ENCODE results near the gene CRY1. TPM values are rescaled to one million over a fixed set of nuclear protein-coding genes. Genes with fewer than 3 reads are reported as not detected.

Gene CRY1
- total and polyA plus RNA-seq, 2 of the 4 experiments (the other 2 are of a cell fraction): 5.9 to 9.9 TPM

GRCh38 chr12:107130830-107131611, 37.7 kb upstream of the CRY1 start:
- Histone ChIP-seq H2BK5ac (ENCODE audit: low read depth, low read length, poor library complexity, severe bottlenecking) (no peak overlapping the region), H3K14ac (replicated peaks; ENCODE audit: low read depth, low read length) (no peak overlapping the region), H2AK9ac (replicated peaks; ENCODE audit: low read depth, low read length, poor library complexity) (no peak overlapping the region), H2BK20ac (ENCODE audit: low read depth, low read length) (no peak overlapping the region), H4K91ac (ENCODE audit: insufficient read depth, low read depth, low read length) (no peak overlapping the region), H3K4ac (ENCODE audit: low read depth, low read length) (no peak overlapping the region), H3K23ac (ENCODE audit: low read depth, low read length) (no peak overlapping the region), H3K79me1 (ENCODE audit: low read depth in 1 of 2, low read length in 2 of 2) (no peaks in the 10 kb centered on the region), H4K20me1 (ENCODE audit: insufficient read depth, low read length) (no peaks in the 10 kb centered on the region), H4K8ac (ENCODE audit: low read depth in 2 of 2, low read length in 2 of 2) (no peak overlapping the region), H3K4me3 (ENCODE audit: insufficient read depth, low read depth, low read length) (no peak overlapping the region), H2BK15ac (ENCODE audit: low read depth, low read length) (no peak overlapping the region), H3K9me3 (ENCODE audit: control insufficient read depth, insufficient read depth, low read length) (no peaks in the 10 kb centered on the region), H3K27ac (ENCODE audit: insufficient read depth, low read length) (no peak overlapping the region), H2BK120ac (ENCODE audit: low read depth, low read length) (no peak overlapping the region), H3K18ac (ENCODE audit: low read depth, low read length) (no peak overlapping the region), H2AFZ (replicated peaks; ENCODE audit: low read length, poor library complexity) (no peak overlapping the region), H3K9me1 (ENCODE audit: insufficient read depth, low read length) (no peaks in the 10 kb centered on the region), H3K27me3 (ENCODE audit: control insufficient read depth, insufficient read depth, low read length) (no peaks in the 10 kb centered on the region; the same call in 1 of the 2 replicates), H2AK5ac (ENCODE audit: low read depth, low read length) (no peak overlapping the region), H3K4me1 (ENCODE audit: control insufficient read depth, insufficient read depth, low read length) (no peaks in the 10 kb centered on the region), H4K5ac (ENCODE audit: low read depth, low read length) (no peak overlapping the region), H3K36me3 (ENCODE audit: control insufficient read depth, insufficient read depth, low read length) (no peaks in the 10 kb centered on the region), H3K56ac (ENCODE audit: extremely low read depth, insufficient read depth, low read length) (no peak overlapping the region), H3K4me2 (ENCODE audit: low read depth, low read length) (no peak overlapping the region), H3K9ac (ENCODE audit: low read depth, low read length) (no peak overlapping the region)
- in situ Hi-C loops (cut with MboI; ENCODE audit: low sequenced_read_pairs): loop anchor here (5.0 to 25.0 kb wide), 3 partner anchors 184 to 756 kb away; a partner anchor contains a TSS
- POLR2A ChIA-PET (ENCODE audit: unreplicated experiment): no interaction called here
- ATAC-seq (ENCODE audit: low read depth) (no peak), DNase-seq (no peak)
- CTCF ChIA-PET: interaction anchor here (0.5 to 6.7 kb wide), 16 partner anchors 9 to 483 kb away, joined by 3 to 85 read pairs (median 4); a partner anchor contains a TSS
- WGBS, 2 experiments (ENCODE audit: extremely low coverage in 2 of 2, insufficient read length in 1 of 2): no CpG with 5 or more reads among the region's 6 CpGs
- no TSS peak for BruUV-seq (replicated peaks)
- intact Hi-C loops (cut with micrococcal nuclease): loop anchor here (1.0 to 5.0 kb wide), 3 partner anchors 188 to 546 kb away; a partner anchor contains a TSS
- dilution Hi-C loops (cut with HindIII; ENCODE audit: low sequenced_read_pairs, unreplicated experiment): no loop called here
- no peak for TF ChIP-seq RFX5 (IDR thresholded peaks at IDR 0.05; ENCODE audit: low read depth, low read length)
- no peak for TF ChIP-seq BHLHE40 (IDR thresholded peaks at IDR 0.05; ENCODE audit: low read depth, low read length)
- no peak for TF ChIP-seq MXI1 (IDR thresholded peaks at IDR 0.05; ENCODE audit: borderline replicate concordance, low read depth, low read length)
- TF ChIP-seq RAD21 (IDR thresholded peaks at IDR 0.05; ENCODE audit: low read length): no peak
- no peak for TF ChIP-seq FOS (IDR thresholded peaks at IDR 0.05; ENCODE audit: low read depth, low read length)
- no peak for TF ChIP-seq CEBPB (IDR thresholded peaks at IDR 0.05; ENCODE audit: low read depth, low read length)
- TF ChIP-seq CHD1 (IDR thresholded peaks at IDR 0.05; ENCODE audit: low read depth, low read length): no peak
- TF ChIP-seq NFE2L2 (IDR thresholded peaks at IDR 0.05; ENCODE audit: low read depth, low read length): no peak
- no peak for TF ChIP-seq USF2 (IDR thresholded peaks at IDR 0.05; ENCODE audit: low read depth, low read length)
- no peak for TF ChIP-seq SMC3 (IDR thresholded peaks at IDR 0.05; ENCODE audit: low read depth, low read length)
- no peak for TF ChIP-seq POLR2A (IDR thresholded peaks at IDR 0.05; ENCODE audit: low read depth, low read length)
- no peak for TF ChIP-seq RCOR1 (IDR thresholded peaks at IDR 0.05; ENCODE audit: insufficient replicate concordance, low read length)
- no peak for TF ChIP-seq ELK1 (IDR thresholded peaks at IDR 0.05; ENCODE audit: borderline replicate concordance, low read depth, low read length)
- no peak for TF ChIP-seq CTCF (conservative IDR thresholded peaks at IDR 0.05; ENCODE audit: low read depth, low read length)
- no peak for TF ChIP-seq MAZ (IDR thresholded peaks at IDR 0.05; ENCODE audit: borderline replicate concordance, low read depth, low read length)

Data from IMR-90 (cell line).